NOMO-1 (cell line): ENCODE results near the gene TRAF1.
"Not testable (repeated sequence)": the region's sequence is repeated elsewhere in the genome, so short reads cannot be mapped to it uniquely, and the experiment has no call there.

Experiments
- DNase-seq, 2 experiments: peaks; one replicate each; lab custom pipeline; 2025; ENCODE audit not compliant: unreplicated experiment in 2 of 2; lab: John Stamatoyannopoulos, UW

The TRAF1 gene

DNA sequence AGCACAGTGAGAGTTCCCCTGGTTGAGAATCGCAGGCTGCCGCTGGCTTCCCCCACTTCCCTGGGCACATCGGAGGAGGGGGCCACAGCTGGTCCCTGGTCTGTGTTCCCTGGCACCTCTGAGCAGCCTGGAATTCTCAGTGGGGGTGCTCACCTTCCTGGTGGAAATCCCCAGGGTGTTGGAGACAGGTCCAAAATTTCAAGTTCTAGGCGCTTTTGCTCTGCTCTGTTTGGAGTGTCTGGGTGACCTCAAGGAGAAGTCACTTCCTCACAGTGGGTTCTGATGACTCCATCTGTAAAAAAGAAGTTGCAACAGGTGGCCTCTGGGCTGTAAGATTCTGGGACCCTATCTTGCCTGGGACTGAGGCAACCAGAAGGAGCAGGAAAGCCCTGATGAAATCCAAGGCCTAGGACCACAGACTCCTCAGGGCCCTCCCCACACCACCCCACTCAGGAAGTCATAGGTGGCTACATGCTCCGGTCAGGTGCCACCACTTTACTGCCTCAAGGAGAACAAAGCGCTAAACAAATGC lies at the start of gene TRAF1:
Gene TRAF1, minus strand, starts transcription at position 400 of the 532 bp plus-strand sequence. CDS start 721 bp downstream, outside the sequence.
- peak; percentile 59 to 68 for DNase-seq

DNA sequence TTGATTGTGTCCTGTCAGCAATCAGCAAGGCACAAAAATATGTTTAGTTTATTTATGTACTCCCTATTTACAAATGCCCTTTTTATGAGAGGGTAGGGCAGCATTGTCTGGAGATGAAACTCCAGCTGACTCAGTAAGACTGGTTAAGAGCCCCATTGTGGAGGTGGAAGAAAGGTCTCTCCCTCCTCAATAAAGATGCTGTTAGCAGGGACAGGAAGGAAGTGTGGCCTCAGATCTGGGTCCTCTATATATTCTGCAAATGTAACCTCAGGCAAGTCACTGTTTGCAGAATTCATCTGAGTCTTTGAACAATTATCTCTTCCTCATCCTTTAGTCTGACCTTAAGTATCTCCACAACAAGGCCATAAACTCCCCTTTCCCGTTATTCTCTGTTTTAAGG lies 48.3 kb upstream of the TRAF1 start:
- no peak for DNase-seq

GRCh38 chr9:120974181-120974580 lies 47.6 kb upstream of the TRAF1 start:
- no peak for DNase-seq

DNA sequence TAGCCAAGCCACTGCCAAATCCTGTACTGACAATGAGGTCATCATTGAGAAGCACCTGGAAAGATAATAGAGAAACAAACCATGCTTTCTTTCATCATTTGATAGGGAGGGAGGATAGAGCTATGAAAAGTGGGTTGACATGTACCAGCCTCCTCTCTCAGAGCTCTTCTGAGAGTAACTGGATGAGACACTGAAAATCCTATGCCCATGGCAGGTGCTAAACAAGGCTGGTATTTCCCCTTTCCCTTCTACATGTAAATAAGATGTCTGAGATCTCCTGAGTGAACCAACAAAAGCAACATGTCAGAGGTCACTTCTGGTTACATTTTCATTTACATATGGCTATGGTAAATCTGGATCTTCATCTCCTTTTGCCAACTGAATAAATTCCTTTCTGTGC lies 45.3 kb upstream of the TRAF1 start:
- no peak for DNase-seq

DNA sequence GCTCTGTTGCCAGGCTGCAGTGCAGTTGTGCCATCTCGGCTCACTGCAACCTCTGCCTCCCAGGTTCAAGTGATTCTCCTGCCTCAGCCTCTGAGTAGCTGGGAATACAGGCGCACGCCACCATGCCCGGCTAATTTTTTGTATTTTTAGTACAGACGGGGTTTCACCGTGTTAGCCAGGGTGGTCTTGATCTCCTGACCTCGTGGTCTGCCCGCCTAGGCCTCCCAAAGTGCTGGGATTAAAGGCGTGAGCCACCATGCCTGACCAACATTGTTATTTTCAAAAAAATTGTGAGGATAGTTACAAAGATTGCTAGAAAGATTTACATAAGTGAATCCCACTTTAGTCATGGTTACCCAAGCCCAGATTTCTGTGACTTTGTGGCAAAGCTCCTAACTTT lies 44.9 kb upstream of the TRAF1 start:
- not testable (repeated sequence) for DNase-seq

- DNase-seq = no peak
These were observed 43.6 kb upstream of the TRAF1 start for GRCh38 chr9:120970244-120970643.

DNA sequence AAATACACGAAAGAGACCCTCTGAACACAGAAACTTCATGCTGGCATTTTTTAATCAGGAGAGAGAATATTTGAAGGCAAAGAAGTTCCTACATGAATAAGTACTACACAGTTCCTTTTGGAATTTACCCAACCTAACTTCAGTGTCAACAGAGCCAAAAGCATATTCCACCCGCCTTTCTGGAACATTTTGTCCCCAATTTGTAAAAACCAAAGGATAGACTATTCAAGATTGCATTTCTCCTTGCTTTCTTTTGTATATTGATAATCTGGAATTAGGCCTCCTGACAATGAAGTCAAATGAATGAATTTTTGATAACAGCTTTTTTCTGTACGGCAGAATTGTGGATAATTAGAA lies 39.4 kb upstream of the TRAF1 start:
- no peak for DNase-seq

DNA sequence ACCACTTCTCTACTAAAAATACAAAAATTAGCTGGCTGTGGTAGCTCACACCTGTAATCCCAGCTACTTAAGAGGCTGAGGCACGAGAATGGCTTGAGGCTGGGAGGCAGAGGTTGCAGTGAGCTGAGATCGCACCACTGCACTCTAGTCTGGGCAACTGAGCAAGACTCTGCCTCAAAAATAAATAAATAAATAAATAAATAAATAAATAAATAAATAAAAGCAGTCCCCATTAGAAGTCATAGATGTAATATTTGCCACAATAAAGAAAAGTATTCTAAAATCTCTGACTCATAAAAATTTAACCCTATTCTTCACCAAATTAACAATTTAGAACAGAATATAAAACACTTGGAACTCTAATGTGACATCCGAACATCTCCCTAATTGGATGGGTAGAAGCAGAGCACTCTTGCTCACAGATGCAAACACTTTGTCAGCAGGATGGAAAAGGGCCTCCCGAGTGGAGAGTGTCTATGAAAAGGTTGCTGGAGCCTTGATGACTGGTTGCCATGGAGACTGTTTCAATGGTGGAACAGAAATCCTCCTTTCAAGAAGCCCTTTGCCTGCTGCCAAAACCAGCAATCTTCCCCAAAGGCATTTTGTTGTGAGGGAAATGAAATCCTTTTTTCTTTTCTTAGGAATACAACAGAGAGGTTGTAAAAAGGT lies 38.9 kb upstream of the TRAF1 start:
- DNase-seq = no peak

- DNase-seq = no peak
These were observed 35.3 kb upstream of the TRAF1 start for GRCh38 chr9:120961936-120962335.

- no peak for DNase-seq
These were observed 33.4 kb upstream of the TRAF1 start for GRCh38 chr9:120960001-120960400.

DNA sequence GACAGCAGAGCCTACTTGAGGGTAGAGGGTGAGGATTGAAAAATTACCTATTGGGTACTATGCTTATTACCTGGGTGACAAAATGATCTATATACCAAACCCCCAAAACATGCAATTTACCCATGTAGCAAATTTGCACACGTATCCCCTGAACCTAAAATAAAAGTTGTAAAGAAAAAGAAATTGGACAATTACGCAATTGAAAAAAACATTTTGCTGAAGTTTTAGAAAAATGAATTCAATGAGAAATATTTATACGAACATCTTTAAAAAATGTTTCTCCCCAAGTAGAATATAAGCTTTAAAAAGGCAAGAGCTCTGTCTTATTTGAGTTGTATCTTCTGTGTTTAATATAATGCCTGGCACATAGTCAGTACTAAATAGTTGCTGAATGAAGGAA lies 30.3 kb upstream of the TRAF1 start:
- DNase-seq = no peak

DNA sequence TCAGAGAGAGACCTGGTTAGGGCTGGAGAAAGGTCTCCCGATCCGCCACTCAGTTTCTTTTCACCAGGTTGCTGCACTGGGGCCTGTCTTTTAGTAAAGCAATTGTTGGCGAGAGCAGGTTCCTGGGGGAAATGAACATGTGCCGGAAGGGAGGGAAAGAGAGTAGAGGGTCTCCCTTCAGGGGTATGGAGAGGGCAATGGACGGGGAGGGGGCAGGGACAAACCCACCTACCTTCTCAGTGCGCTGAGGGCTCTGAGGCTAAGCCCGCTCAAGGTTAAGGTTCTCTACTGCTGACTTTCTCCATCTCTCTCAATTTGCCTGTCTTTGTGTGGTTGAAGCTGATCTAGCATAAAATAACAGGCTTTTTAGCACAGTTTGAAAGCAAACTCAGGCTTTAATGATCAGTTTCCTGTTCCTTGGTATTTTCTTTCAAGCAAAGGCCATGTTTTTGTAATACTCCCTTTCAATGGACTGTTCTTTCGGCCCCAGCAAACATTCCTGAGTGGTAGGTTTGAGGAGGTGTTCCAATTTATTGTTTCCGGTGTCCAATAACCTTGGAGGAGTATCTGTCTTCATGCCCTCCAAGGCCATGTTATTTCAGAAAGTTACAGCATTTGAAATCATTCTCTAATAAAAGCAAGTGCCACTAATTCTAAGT lies 25.5 kb upstream of the TRAF1 start:
- no peak for DNase-seq

DNA sequence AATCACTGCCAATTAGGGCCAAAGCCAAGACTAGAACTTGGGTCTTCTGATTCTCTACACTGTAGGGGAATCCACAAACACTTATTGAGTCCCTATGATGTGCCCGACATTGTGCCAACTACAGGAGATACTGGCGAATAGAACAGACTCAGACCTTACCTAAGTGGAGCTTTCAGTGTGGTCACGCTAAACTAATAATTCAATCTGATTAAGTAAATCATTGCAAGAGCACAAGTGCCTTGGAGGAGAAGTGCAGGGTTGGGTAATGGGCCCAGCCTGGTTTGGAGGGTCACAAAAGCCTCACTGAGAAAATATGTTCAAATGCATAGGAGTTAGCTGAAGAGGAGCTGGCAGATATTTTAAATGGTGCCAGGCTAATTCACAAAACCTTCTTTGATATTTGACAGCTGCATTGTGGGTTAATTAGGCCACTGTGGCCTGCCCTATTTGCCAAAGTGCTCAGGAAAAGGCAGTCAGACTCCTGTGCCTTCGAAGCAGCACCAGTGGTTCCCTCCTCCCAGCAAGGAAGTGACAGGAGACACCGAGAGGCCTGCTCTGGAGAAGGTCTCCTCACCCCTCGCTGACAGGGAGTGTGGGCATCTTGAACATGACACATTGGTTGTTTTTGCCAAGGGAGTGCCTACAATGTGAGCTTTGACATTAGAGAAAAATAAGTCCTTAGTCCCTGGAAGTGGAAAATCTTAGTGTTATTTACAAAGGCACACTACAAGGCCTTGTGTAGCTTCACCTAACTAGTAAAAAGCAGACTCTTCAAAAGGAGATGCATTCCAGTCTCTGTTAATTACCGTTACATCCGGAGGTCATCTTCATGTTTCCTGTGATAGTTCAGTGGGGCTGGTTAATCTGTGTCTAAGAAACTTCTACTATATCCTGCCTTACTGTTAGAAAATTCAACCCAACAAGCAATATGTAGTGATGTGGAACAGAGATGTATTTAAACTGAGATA lies 24.1 kb upstream of the TRAF1 start:
- DNase-seq = no peak

DNA sequence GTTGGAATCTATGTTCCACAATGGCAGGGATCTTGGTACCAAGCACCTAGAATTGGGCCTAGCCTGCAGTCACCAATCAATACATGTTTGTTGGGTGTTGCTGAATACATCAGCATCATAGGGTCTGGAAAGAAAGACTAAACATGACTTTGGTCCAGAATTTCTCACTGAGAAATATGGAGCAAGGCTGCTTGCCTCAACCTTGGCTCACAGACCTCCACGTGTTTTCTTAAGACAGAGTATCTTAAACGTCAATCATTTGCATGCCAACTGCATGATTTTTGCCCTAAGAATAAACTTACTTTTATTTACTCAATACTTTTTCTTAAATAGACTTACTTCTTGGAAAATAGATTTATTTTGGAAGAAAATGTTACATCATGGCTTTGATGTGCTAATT lies 22.7 kb upstream of the TRAF1 start:
- no peak for DNase-seq

DNA sequence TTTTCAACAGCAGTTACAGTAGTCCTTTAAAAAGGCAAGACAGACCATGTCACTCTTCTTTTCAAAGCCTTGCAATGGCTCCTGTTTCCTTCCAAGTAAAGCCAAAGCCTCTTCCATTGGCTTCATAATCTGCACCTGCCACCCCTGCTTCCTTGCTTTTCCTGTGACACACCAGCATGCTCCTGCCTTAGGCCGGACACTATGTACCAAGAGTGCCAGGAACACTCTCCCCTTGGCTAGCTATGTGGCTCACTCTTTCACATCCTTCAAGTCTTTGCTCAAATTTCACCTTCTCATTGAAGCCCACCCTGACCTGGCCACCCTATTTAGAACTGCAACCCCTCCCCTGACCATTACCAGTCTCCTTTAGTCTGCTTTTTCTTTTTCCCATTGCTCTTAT lies 22.2 kb upstream of the TRAF1 start:
- no peak for DNase-seq

DNA sequence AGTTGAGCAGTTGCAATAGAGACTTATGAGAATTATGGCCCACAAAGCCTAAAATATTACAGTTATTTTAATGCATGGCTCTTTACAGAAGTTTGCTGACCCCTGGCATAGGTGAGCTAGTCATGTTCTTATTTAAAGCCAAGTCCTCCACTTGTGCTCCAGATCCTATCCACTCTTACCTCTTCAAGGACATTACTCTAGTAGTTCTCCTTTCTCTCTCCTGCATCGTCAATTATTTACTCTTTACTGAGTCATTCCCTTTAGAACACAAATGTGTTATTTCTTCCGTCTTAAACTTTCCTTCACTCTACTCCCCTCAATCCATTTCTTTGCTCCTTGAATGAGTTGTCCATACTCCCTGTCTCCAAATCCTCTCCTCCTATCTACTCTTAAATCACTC lies 20.6 kb upstream of the TRAF1 start:
- DNase-seq = no peak

DNA sequence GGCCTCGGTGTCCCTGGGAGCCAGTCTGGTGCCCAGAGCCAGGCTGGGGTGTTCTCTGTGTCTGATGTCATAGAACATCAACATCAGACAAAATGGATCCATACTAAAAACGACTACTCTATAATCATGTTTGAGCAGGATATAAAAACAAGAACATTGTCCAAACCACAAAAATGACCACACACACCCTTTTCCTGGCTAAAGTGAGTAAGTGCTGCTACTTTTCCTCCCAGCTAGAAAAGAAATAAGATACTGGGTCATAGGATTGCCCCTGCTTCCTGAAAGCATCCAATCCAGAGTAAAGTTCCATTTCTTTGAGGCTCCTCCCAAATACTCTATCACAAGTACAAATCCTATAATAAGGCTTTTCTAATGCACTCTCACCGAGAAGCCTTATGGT lies 19.7 kb upstream of the TRAF1 start:
- no peak for DNase-seq

GRCh38 chr9:120944948-120945347 lies 18.4 kb upstream of the TRAF1 start:
- no peak for DNase-seq

DNA sequence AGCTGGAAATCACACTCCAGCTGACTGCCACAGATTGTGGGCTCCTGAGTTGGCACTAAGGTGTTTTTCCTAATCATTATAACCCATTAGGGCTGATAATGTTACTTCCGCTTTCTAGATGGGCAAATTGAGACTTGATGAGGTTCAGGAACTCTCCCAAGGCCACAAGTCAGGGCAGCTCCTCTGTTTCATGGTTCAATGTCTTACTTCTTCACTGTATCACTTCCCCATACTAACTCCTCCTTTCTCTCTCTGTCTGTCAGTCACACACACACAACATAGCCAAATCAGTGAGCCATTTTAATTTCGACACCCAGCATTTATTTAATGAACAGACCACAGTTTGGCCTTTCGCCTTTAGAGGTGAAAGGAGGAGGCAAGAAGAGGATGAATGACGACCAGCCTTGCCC lies 17.8 kb upstream of the TRAF1 start:
- peak; percentile 62 to 96 for DNase-seq

GRCh38 chr9:120942186-120943001 lies 15.8 kb upstream of the TRAF1 start:
- no peak for DNase-seq
